HG03060 (cell line): ENCODE data around the gene HMOX1.

Experiments
- ATAC-seq: cut with Tn5 transposase; IDR thresholded peaks from one replicate; pipeline ENCODE4 v1.9.1; 2021; ENCODE audit warnings: low read depth, moderate number of reproducible peaks; ENCODE audit not compliant: unreplicated experiment

Gene HMOX1

GRCh38 chr22:35400501-35400790 lies 19.6 kb downstream of the HMOX1 start:
- no peak for ATAC-seq

- ATAC-seq = no peak
These were observed 21.0 kb downstream of the HMOX1 start for GRCh38 chr22:35401863-35402262.

GRCh38 chr22:35403356-35403755 lies 22.5 kb downstream of the HMOX1 start:
- no peak for ATAC-seq

GRCh38 chr22:35404176-35404575 lies 23.3 kb downstream of the HMOX1 start:
- ATAC-seq = no peak

- ATAC-seq = no peak
These were observed 25.5 kb downstream of the HMOX1 start for GRCh38 chr22:35406443-35406842.

GRCh38 chr22:35407362-35407761 lies 26.5 kb downstream of the HMOX1 start:
- ATAC-seq = no peak

GRCh38 chr22:35409783-35410662 lies 29.1 kb downstream of the HMOX1 start:
- peak; percentile 55 for ATAC-seq

GRCh38 chr22:35410663-35411034 lies 29.8 kb downstream of the HMOX1 start:
- ATAC-seq = no peak

- no peak for ATAC-seq
These were observed 30.2 kb downstream of the HMOX1 start for GRCh38 chr22:35411102-35411501.

GRCh38 chr22:35413624-35414023 lies 32.7 kb downstream of the HMOX1 start:
- ATAC-seq = no peak

GRCh38 chr22:35417606-35418005 lies 36.7 kb downstream of the HMOX1 start:
- no peak for ATAC-seq

GRCh38 chr22:35418088-35418487 lies 37.2 kb downstream of the HMOX1 start:
- ATAC-seq = no peak

GRCh38 chr22:35418731-35419130 lies 37.8 kb downstream of the HMOX1 start:
- no peak for ATAC-seq

GRCh38 chr22:35419756-35420155 lies 38.9 kb downstream of the HMOX1 start:
- ATAC-seq = no peak

GRCh38 chr22:35421121-35421520 lies 40.2 kb downstream of the HMOX1 start:
- ATAC-seq = no peak

- no peak for ATAC-seq
These were observed 41.2 kb downstream of the HMOX1 start for GRCh38 chr22:35422145-35422544.

- ATAC-seq = no peak
These were observed 42.0 kb downstream of the HMOX1 start for GRCh38 chr22:35422936-35423335.

- ATAC-seq = no peak
These were observed 43.2 kb downstream of the HMOX1 start for GRCh38 chr22:35424081-35424480.

GRCh38 chr22:35424761-35425160 lies 43.9 kb downstream of the HMOX1 start:
- no peak for ATAC-seq

GRCh38 chr22:35425546-35425945 lies 44.6 kb downstream of the HMOX1 start:
- no peak for ATAC-seq

GRCh38 chr22:35425971-35426800 lies 45.3 kb downstream of the HMOX1 start:
- ATAC-seq = no peak

- ATAC-seq = no peak
These were observed 45.9 kb downstream of the HMOX1 start for GRCh38 chr22:35426801-35427140.
